CD4-positive, alpha-beta T cell treated with Interleukin-2 at 100 ng/mL for 4 hours (primary cell): Measurements from ENCODE around the gene TMEM45A.

Experiments
- DNase-seq: peaks from one replicate; pipeline ENCODE4 v3.0.0-alpha.2; 2020; ENCODE audit warnings: low spot score

TMEM45A gene

GRCh38 chr3:100614941-100615340 is 122.5 kb downstream of the TMEM45A start:
- no peak for DNase-seq

- DNase-seq, result no peak
Observed at GRCh38 chr3:100615684-100616083, 123.3 kb downstream of the TMEM45A start.

GRCh38 chr3:100621251-100621650 is 128.8 kb downstream of the TMEM45A start:
- DNase-seq, result no peak
